ENCODE measurements around the gene MDM2. TPM values are rescaled to one million over a fixed set of nuclear protein-coding genes. Genes with fewer than 3 reads are reported as not detected.

Gene MDM2
- total and polyA plus RNA-seq, 9 of the 15 experiments (the other 6 are each of a cell fraction or from before 2014, with no cell fraction given), result 13.6 to 100 (median 49.0) TPM

- TF ChIP-seq POLR3A (IDR thresholded peaks at IDR 0.05; ENCODE audit: borderline replicate concordance, extremely low read depth, insufficient read depth, insufficient read length) (peak; percentile 72), POLR2AphosphoS2 (IDR thresholded peaks at IDR 0.05; ENCODE audit: low read length) (no peak; the same call in 1 of the 2 replicates), FOXJ3 (CRISPR knock-in tag; IDR thresholded peaks at IDR 0.05) (no peak), FOXP4 (CRISPR knock-in tag; IDR thresholded peaks at IDR 0.05; ENCODE audit: borderline replicate concordance) (0 out of 2 replicates have a peak, but pooled peaks have one; percentile 34), CSDE1 (IDR thresholded peaks at IDR 0.05) (no peak), DEAF1 (CRISPR knock-in tag; IDR thresholded peaks at IDR 0.05) (no peak), XRCC3 (IDR thresholded peaks at IDR 0.05) (no peak), TCF7 (IDR thresholded peaks at IDR 0.05; ENCODE audit: borderline replicate concordance) (peak; percentile 4; the same call in 1 of the 2 replicates), EWSR1 (IDR thresholded peaks at IDR 0.05; ENCODE audit: borderline replicate concordance, low read depth, partially characterized antibody) (no peak), KLF6 (CRISPR knock-in tag; IDR thresholded peaks at IDR 0.05; ENCODE audit: borderline replicate concordance) (peak; percentile 71; the same call in 1 of the 2 replicates), ATF3 (IDR thresholded peaks at IDR 0.05) (no peak; the same call in 1 of the 2 replicates), ATF3 (CRISPR knock-in tag; conservative IDR thresholded peaks at IDR 0.05) (no peak), MBD2 (IDR thresholded peaks at IDR 0.05; ENCODE audit: borderline replicate concordance, low read depth) (peak; percentile 46; the same call in 1 of the 2 replicates), BDP1 (IDR thresholded peaks at IDR 0.05; ENCODE audit: insufficient read depth, insufficient read length) (peak; percentile 19), HNRNPK (IDR thresholded peaks at IDR 0.05; ENCODE audit: low read depth, low read length, poor library complexity, severe bottlenecking) (no peak), CBX8 (IDR thresholded peaks at IDR 0.05; ENCODE audit: borderline replicate concordance, extremely low read depth, low read depth, low read length, poor library complexity, severe bottlenecking) (no peak), HDAC2 (IDR thresholded peaks at IDR 0.05) (no peak; the same call in 1 of the 2 replicates), BRF2 (IDR thresholded peaks at IDR 0.05; ENCODE audit: borderline replicate concordance, insufficient read depth, insufficient read length) (no peak), MYBL2 (IDR thresholded peaks at IDR 0.05; ENCODE audit: low read depth) (peak; percentile 92), MYBL2 (CRISPR knock-in tag; IDR thresholded peaks at IDR 0.05; ENCODE audit: borderline replicate concordance) (no peak), ZNF224 (CRISPR knock-in tag; IDR thresholded peaks at IDR 0.05) (no peak), ZNF197 (CRISPR knock-in tag; IDR thresholded peaks at IDR 0.05; ENCODE audit: low read depth) (no peak)
These were observed at the start of gene MDM2 (continued) for GRCh38 chr12:68807576-68808387.

All from K562 (cell line).